ENCODE measurements around the gene BRME1.
"Not testable (repeated sequence)": the region's sequence is repeated elsewhere in the genome, so short reads cannot be mapped to it uniquely, and the experiment has no call there.

Gene BRME1

DNA sequence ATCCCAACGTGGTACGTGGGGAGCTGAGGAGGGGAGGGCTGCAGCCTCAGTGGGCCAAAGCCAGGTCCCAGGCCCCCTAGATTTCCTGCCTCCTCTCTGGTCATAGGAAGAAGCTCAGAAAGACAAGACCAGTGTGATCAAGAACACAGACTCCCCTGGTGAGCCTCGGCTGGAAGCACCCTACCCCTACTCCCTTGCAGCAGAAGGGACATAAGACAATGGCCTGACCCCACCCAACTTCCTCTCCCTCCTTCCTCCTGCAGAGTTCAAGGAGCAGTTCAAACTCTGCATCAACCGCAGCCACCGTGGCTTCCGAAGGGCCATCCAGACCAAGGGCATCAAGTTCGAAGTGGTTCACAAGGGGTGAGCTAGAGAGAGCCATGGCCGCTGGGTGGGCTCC, 20.8 kb upstream of the BRME1 start:
- no peak for DNase-seq (ENCODE audit: low read depth)

- DNase-seq (ENCODE audit: low read depth), result no peak
Measured at GRCh38 chr19:13926010-13926409, 20.1 kb upstream of the BRME1 start.

DNA sequence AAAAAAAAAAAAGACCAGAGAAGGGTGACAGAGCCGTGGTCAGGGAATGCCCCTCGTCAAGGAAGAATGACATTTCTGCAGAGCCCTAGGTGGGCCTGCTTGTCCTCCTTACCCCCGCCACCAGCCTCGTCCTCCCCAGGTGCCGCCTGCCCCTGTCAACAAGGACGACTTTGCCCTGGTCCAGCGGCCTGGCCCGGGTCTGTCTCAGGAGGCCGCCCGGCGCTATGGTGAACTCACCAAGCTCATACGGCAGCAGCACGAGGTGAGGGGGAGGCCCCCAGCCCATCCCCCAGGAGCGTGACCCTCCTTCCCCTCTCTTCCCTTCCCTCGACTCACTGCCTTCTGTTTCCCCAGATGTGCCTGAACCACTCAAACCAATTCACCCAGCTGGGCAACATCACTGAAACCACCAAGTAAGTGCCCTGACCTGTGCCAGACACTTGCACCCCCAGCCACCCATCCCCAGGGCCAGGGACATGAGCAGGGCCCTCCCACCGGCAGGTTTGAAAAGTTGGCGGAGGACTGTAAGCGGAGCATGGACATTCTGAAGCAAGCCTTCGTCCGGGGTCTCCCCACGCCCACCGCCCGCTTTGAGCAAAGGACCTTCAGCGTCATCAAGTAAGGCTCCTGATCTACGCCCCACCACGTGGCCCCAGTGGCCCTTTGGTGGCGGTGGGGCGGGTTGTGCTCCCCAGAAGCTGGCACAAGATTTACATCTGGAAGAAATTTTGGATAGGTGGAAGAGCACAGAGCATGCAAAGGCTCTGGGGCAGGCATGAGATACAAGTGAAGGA, 17.5 kb upstream of the BRME1 start:
- DNase-seq (ENCODE audit: low read depth), result no peak

GRCh38 chr19:13922118-13922517, 16.2 kb upstream of the BRME1 start:
- DNase-seq (ENCODE audit: low read depth), result not testable (repeated sequence)

DNA sequence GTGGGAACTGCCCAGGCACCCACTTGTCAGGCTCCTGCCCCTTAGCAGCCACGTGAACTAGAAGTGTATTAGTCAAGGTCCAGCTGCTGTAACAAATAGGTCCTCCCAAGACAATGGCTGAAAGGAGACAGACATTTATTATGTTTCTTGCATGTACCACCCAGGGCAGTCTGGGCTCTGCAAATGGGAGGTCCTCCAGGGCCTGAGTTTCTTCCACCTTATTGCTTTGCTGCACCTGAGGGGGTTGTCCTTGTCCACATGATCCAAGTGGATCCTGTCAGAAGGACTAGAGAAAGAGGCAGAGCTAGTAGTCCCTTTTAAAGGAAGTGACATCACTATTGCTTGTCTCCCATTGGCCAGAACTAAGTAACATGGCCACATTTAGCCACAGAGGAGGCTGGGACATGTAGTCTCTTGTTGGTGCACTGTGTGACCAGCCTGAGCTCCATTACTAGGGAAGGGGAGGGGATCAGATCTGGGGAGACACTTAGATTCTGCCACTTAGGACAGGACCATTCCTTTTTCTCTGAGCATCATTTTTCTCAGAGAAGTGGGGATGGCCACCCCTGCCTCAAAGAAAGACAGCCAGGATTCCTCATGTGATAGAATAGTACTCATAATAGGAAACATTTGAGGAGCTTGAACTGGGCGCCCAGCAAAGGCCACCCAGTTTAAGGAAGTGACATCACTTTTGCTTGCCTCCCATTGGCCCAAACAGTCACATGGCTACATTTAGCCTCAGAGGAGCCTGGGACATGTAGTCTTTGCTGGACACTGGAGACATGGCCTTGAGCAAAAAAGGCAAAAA, 15.2 kb upstream of the BRME1 start:
- DNase-seq (ENCODE audit: low read depth), result no peak

- DNase-seq (ENCODE audit: low read depth), result no peak
Measured at GRCh38 chr19:13920524-13920923, 14.6 kb upstream of the BRME1 start.

GRCh38 chr19:13918726-13919411, 13.0 kb upstream of the BRME1 start:
- DNase-seq (ENCODE audit: low read depth), result no peak

GRCh38 chr19:13917888-13918406, 12.0 kb upstream of the BRME1 start:
- no peak for DNase-seq (ENCODE audit: low read depth)

DNA sequence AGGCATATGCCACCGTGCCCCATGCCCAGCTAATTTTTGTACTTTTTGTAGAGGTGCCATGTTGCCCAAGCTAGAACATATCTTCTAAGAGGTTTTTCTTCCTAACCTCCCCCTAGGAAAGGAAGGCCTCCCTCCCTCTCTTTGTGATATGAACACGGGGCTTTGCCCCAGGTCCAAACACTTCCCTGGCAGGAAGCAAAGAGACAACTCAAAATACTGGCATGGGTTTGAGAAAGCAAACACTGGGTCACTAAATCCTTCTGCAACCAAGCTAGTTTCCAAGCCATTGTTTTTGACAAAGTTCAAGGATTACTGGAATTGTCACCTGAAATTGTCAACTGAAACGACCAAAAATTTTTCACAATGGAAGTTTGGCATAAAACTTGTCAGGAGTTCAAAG, 8.9 kb upstream of the BRME1 start:
- DNase-seq (ENCODE audit: low read depth), result no peak

DNA sequence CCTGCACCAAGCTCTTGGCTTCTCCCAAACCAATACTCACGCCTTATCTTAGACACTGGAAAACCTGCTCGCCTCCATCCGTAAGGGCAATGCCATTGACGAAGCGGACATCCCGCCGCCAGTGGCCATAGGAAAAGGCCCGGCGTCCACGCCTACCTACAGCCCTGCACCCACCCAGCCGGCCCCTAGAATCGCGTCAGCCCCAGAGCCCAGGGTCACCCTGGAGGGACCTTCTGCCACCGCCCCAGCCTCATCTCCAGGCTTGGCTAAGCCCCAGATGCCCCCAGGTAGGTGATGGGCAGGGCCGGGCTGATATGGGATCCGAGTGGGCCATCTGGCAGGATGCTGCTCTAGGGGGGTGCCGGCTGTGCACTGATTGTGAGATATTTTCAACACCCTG, 7.4 kb upstream of the BRME1 start:
- no peak for DNase-seq (ENCODE audit: low read depth)

DNA sequence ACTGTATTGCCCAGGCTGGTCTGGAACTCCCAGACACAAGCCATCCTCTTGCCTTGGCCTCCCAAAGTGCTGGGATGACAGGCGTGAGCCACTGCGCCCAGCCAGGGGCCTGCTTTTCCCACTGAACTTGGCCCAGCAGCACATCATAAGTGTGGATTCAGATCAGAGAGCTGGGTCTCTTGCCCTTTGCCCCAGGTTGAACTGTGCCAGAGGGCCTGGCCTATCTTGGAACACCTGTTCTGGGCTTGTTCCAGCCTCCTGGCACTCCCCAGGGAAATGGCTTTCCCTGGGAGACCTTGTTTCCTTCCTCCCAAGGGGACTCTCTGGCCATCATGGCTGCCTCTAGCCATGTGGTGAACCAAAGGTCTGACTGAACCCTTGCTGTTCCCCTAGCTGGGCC, 3.5 kb upstream of the BRME1 start:
- DNase-seq (ENCODE audit: low read depth), result no peak

DNA sequence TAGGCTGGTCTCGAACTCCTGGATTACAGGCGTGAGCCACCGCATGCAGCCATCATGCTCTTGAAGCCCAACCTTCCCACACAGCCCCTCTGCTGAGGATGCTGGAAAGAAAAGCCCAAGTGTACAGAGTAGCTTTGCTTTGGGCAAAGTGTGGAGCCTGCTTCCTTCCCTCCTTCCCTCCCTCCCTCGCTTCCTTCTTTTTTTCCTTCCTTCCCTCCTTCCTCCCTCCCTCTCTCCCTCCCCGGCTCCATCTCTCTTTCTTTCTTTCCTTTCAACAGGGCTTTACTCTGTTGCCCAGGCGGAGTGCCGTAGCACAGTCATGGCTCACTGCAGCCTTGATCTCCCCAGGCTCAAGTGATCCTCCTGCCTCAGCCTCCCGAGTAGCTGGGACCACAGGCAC, 2.8 kb upstream of the BRME1 start:
- no peak for DNase-seq (ENCODE audit: low read depth)

GRCh38 chr19:13906910-13907309, 993 bp upstream of the BRME1 start:
- DNase-seq (ENCODE audit: low read depth), result no peak

- DNase-seq (ENCODE audit: low read depth), result no peak
Measured at GRCh38 chr19:13906521-13906904, 596 bp upstream of the BRME1 start.

DNA sequence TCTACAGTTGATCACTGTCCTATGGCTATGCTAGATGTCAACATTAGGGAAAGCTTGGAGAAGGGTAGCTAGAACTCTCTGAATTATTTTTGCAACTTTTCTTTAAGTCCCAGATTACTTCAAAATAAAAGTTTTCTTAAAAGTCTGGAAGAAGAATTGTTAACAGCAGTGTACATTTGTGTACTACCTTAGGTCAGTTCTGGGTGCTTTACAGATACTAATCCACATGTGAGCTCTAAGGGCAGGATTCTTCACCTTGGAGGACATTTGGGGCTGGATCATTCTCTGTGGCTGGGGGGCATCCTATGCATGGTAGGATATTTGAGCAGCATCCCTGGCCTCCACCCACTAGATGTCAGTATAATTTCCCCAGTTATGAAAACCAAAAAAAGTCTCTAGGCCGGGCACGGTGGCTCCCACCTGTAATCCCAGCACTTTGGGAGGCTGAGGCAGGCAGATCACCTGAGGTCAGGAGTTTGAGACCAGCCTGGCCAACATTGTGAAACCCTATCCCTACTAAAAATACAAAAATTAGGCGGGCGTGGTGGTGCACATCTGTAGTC, 2.8 kb downstream of the BRME1 start:
- no peak for DNase-seq (ENCODE audit: low read depth)

GRCh38 chr19:13899912-13900584, 5.9 kb downstream of the BRME1 start:
- DNase-seq (ENCODE audit: low read depth), result no peak

- no peak for DNase-seq (ENCODE audit: low read depth)
Measured at GRCh38 chr19:13899393-13899792, 6.5 kb downstream of the BRME1 start.

GRCh38 chr19:13896227-13896626, 9.7 kb downstream of the BRME1 start:
- no peak for DNase-seq (ENCODE audit: low read depth)

DNA sequence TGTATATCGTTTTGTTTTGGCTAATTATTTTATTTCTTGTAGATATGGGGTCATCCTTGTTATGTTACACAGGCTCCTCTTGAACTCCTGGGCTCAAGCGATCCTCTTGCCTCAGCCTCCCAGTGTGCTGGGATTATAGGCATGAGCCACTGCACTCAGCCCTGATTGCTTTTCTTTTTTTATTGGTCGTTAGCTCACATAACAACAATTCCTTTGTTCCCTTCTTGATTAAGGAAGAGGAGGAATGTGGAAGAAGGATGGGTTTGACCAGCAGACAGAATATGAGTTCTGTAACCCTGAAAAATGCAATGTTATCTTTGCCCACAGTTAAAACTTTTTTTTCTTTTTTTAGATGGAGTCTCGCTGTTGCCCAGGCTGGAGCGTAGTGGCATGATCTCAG, 11.4 kb downstream of the BRME1 start:
- no peak for DNase-seq (ENCODE audit: low read depth)

DNA sequence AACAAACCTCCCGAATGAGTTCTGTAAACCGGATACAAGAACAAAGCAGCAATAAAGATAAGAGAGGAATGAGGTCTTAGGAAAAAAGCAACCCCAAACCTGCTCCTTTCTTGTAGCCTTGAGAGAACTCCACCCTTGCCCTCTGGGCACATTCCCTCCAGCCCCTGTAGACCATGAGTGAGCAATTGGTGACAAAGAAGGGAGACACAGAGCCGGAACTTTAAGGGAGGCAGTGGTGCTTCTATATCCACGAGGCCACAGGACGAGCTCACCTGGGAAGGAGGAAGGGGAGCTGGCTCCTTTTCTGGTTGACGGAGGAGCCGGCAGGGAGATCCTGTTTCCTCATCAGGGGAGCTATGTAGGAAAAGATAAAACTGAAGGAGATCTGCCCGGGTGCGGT, 13.0 kb downstream of the BRME1 start:
- DNase-seq (ENCODE audit: low read depth), result no peak

- no peak for DNase-seq (ENCODE audit: low read depth)
Measured at GRCh38 chr19:13890136-13890535, 15.8 kb downstream of the BRME1 start.

- DNase-seq (ENCODE audit: low read depth), result no peak
Measured at GRCh38 chr19:13888281-13888680, 17.6 kb downstream of the BRME1 start.
